GM18870 (cell line): Measurements from ENCODE around the gene MAGEB17.
"Not testable (repeated sequence)": the region's sequence is repeated elsewhere in the genome, so short reads cannot be mapped to it uniquely, and the experiment has no call there.

Source experiments
- ATAC-seq: cut with Tn5 transposase; IDR thresholded peaks from one replicate; pipeline ENCODE4 v1.9.1; 2021; ENCODE audit warnings: moderate library complexity; ENCODE audit not compliant: unreplicated experiment

The MAGEB17 gene, protein sequence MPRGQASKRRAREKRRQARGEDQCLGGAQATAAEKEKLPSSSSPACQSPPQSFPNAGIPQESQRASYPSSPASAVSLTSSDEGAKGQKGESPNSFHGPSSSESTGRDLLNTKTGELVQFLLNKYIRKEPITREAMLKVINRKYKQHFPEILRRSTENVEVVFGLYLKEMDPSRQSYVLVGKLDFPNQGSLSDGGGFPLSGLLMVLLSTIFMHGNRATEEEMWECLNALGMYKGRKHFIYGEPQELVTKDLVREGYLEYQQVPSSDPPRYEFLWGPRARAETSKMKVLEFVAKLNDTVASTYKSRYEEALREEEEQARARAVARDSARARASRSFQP

DNA sequence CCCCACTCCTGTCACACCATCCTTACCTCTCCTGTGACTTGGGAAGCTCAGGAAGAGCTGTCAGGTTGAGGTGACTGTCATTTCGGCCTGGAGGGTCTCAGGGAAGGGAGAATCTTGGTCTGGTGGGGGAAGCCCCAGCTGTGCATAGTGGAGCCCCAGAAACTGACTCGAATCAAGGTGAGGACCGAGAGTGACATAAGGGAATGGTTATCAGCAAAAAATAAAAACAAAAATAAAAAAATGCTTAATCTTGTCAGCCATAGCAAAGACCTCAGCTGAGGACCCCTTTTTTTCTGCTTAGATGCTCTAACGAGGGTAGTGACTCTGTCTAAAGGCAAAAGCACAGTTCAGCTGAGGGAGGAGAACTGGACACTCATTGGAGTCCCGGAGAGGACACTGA, at the start of gene MAGEB17:
TSS of gene MAGEB17 (plus strand) at position 301 of the 400 bp plus-strand sequence. CDS start 2,902 bp downstream, outside the sequence.
- no peak for ATAC-seq

DNA sequence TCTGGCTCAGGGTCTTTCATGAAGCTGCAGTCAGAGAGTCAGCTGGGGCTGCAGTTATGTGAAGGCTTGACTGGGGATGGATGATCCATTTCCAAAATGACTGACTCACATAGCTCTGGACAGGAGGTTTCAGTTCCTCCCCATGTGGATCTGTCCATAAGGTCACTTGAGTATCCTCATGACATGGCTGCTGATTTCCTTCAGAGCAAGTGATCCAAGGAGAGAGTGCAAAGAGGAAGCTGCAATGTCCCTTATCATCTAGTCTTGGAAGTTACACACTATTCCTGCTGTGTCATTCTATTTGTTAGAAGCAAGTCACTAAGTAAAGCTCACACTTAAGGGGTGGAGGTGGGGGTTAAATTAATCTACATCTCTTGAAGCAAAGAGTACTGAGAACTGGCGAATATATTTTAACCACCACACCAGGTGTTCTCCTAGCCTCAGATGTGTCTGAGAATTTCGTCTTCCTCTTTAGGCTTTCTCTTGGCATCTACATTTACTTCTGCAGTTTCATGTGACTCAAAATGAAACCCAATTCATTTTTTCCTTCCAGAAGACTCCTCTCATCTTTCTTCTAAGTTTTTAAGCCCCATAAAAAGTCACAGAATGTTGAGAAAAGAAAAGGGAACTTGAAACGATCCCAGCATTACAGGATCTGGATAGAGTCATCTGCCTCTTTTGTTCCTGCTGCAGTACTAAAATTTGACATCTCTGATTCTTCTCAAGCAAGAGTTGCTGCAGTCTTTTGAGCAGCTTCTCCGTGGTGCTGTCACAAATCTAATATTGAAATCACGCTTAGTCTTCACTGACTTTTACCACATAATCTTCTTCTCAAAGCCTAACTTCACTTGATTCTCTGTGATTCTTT, 47.7 kb upstream of the MAGEB17 start:
- ATAC-seq, result peak; percentile 86

DNA sequence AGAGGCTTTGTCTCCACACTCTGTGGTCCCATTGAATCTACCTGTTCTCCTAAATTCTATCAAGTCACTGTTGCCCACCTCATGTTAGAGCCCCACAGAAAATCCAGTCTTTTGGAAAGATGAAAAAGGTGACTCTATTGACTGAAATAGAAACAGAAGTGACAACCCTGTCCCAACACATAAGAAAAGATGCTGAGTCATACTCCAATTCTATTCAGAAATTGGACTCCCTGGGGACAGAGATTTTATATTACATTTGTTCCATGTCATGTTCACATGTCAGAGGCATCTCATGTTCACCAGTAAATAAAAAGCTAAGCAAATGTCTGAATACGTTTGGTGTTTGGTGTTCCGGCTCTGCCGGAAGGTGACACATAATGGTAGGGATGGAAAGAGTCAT, 46.9 kb upstream of the MAGEB17 start:
- ATAC-seq, result no peak

DNA sequence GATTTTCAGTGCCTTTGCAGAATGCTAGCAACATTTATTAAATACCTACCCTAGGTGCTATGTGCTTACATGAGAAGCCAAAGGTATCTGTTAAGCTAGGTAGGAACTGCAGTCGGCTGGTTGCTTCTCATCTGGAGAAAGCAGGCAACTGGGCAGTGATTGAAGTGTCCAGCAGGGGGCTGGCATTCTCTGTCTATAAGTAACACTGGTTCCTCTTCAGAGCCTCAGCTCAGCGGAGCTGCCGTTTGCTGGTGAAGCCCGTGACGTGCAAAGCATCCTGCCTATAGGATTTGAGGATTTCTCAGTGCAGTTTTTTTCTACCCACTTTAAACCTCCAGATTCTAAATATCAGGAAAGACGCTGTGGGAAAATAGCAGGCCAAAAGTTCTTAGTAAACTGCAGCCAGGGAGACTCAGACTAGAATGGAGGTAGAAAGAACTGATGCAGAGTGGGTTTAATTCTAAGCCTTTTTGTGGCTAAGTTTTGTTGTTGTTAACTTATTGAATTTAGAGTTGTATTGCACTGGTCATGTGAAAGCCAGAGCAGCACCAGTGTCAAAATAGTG, 44.0 kb upstream of the MAGEB17 start, which contains the start of gene GRPR:
TSS of gene GRPR (plus strand) at position 344 of the 565 bp plus-strand sequence. CDS start 389 bp downstream, outside the sequence.
- ATAC-seq, result peak; percentile 46

DNA sequence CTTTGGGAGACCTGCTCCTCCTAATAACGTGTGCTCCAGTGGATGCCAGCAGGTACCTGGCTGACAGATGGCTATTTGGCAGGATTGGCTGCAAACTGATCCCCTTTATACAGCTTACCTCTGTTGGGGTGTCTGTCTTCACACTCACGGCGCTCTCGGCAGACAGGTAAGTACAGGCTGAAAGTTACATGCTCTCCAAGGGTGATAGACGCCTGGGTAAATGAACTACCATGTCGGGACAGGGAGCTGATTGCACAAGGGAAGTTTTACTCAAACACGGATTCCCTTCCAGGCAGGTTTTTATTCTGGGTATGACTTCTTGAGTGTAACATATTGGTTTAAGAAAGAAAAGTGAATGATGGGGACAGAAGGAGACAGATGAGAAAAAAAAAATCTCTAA, 43.1 kb upstream of the MAGEB17 start:
- ATAC-seq, result no peak

DNA sequence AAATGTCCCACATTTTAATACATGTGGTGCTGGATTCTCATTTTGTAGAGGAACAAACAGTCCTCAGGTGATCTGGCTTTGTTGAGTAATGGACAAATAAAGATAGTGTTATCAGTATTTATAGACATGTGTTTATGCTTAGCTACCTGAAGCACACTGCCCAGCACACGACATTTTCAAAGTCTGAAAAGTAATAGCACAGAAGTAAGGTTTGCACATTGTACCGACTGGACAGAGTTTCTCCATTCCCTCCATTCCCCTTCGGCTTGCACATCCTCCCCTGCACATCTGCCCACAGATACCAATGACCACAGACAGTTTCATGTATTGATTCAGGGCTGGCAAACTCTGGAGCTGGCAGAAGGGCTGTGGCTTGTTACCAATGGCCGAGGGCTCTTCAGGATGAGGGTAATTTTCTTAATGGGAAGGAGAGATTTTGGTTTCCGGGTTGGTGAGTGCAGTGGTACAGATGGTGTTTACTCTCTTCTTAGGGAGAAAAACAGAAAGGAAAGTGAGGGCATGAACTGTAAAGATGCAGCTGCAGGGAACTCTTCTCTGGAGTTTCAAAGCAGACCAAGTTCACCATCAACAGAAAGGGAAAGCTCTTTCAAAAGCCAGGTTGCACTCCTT, 41.6 kb upstream of the MAGEB17 start:
- no peak for ATAC-seq

DNA sequence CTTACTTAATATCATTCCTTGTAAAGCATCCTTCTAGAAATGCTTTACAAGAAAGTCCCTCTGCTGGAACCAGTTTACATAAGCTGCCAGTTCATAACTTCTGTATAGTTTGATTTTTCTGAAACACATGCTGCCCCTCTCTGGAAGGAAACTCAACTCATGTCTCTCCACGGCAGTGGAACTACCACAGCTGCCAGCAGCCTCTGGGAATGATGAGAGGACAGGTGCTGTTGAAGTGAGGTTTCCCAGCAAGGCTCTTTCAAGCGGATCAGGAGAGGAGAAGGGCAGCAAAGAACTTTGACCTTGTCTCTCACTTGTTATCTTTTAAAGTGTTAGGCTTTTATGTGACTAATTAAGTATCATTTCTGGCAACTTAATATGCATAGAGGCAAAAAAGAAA, 36.6 kb upstream of the MAGEB17 start:
- no peak for ATAC-seq

DNA sequence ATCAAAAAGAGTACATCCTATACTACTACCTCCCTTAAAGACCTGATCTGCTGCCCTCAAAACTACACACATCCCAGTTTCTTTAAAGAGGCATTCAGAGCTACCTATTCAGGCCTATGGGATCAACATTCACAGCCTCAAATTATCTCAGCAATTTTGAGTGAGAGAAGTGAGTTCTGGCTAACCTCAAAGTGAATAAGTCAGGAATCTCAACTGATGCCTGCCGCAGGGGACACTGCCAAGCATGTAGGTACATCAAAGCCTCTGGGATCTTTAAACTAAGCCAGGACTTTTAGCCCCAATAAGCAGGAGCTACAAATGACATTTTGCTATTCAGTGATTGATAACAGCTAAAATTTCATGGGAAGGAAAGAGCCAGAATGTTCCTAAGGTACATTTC, 32.3 kb upstream of the MAGEB17 start:
- no peak for ATAC-seq

DNA sequence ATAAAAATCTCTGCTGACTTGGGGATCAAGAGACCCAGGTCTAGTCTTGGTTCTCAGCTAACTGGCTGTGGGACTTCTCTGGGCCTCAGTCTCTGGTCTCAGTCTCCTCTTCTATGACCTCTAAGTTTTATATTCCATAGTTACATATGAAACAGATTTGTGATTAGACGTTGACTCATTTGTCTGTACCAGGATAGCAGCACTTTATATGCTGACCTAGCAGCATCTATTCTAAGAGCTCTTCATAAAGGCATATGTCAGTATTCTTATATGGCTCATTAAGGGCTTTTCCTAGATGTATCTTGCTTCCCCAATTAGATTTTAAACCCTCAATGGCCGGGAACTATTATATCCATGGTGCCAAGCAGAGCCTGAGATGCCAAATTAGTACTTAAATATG, 31.2 kb upstream of the MAGEB17 start:
- ATAC-seq, result no peak

DNA sequence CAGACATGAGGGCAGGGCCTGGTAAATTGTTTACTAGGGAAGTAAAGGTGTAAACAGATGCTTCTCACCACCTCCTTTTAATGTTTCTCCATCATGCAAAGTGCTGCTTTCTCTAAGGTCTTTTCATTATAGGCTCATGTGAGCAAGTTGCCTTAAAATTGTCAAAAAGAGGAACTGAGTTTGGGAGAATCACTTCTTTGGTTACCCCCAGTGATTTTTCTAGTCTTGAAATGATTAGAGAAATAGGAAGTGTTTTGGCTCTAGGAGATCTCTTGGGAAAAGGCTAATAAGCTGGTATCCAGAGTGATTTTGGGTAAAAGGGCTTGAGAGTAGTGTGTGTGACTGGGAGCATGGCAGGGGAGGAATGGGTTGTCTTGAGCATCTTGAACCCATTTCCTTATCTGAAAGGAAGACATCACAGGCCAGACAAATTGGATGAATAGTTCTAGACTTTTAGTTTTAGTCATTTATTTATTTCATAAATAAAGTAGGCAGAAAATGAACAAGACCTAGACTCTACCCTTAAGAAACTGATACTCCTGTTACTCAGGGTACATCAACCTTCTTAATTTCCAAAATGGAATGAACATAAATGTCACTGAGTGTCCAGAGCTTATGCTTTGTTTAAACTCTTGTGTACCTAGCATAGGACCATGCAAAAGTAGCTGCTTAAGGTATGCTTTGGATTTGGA, 29.7 kb upstream of the MAGEB17 start:
- peak; percentile 80 for ATAC-seq

DNA sequence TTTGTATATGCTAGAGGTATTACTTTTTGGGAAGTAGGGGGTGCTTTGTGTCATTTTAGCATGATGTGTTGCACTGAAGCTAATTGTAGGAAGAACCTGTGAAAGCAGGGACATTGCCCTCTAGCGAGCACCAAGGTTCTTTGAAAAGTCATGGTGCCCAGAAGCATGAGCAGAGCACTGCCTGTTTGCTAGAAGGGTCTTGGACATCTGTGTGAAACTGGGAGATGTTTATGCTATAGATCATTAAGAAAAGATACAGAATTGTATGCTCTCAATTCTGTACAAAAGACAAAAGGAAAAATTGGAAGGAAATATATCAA, 29.2 kb upstream of the MAGEB17 start:
- ATAC-seq, result peak; percentile 31

DNA sequence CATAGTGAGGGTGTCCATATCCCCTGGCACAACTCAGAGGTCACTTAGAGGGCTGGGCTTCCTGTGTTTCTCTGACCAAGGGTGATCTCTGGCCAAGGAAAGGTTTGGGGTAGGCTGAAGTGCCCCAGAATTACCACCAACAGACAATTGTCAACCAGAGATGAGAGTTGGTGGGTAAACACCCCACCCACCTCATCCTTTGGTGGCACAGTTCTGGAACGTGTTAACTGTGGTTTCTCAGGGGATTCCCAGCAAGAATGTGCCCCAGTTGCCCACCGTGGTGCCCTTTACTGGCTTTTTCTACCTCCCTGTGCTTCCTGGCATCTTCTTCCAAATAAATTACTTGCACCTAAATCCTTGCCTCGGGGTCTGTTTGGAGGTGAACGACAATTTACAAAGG, 26.8 kb upstream of the MAGEB17 start:
- no peak for ATAC-seq

DNA sequence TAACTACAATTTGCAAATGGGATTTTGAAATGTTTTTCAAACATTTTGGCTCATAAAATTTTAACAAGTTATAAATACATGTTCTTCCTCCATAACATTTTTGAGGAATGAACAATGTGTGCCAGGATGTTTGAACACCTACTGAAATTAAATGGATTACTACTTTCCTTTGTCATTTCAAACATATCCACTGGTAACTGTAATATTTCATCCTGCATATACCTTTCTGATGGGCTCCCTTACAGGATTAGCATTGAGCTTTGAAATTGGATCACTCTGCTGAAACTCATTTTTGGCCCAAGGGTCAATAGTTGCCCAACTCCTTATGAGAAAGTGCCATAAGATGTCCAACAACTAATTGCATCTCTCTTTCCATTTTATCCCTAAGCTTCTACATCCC, 26.3 kb upstream of the MAGEB17 start:
- ATAC-seq, result no peak

DNA sequence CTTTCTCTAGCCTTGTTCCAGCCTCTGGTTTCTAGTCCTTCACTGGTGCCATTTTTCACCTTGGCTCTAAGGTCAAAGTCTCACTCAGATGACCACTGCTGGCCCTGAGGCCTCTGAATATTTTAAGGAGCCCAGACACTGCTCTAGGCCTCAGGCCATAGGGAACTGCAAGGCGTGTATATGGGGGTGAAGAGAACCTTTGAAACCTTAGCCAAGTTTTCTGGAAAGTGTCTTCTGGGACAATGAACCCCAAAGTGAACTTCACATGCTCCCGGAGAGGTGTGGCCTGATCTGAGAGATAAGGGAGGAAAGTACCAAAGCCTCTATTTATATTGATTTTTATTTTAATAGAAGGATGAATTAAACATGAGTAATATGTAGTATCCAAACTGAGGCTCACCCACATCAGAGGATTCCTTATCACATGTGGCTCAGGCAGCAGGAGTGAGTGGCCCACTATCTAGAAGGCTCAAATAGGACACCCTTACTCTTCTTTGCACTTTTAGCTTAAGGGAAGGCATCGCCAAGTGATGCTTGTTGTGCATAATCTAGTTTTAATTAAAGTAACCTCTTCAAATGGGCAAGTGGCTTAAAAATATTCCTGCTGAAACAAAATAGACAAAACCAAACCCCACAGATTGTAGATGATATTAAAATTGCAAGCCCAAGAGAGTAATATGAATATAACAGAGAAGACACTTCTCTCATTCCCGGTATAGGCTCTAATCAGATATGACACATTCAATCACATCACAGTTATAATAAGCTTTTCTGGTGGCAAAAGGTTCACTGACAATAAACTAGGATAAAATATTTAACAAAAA, 25.6 kb upstream of the MAGEB17 start:
- no peak for ATAC-seq

DNA sequence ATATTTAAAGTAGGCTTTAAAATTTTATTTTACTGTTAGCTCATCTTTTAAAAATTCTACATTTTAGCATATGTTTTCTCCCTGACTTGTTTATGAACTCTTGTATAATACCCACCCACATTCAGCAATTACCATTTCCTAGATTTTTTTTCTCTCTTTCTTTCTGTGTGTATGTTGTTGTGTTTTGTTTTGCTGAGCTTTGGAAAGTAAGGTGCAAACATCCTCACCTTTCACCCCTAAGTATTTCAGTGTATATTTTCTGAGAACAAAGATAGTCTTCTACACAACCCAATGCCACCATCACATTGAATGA, 25.1 kb upstream of the MAGEB17 start:
- ATAC-seq, result no peak

DNA sequence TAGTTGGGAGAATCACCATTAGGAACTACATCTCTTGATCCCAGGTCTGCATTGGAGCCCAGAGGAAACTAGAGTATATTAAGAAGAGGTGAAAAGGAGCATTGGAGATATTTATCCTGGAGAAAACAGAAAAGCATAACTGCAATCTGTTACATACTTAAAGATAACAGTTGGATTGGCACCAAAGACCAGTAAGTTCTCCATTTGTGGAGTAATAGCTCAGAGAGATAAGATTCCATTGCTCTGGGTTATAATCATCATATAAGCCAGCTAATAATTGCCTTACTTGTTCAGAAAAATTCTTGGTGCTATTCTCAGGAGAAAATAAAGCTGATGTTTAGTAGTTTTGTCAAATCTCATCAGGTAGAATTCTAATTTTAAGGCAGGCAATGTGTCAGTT, 23.3 kb upstream of the MAGEB17 start:
- ATAC-seq, result no peak

DNA sequence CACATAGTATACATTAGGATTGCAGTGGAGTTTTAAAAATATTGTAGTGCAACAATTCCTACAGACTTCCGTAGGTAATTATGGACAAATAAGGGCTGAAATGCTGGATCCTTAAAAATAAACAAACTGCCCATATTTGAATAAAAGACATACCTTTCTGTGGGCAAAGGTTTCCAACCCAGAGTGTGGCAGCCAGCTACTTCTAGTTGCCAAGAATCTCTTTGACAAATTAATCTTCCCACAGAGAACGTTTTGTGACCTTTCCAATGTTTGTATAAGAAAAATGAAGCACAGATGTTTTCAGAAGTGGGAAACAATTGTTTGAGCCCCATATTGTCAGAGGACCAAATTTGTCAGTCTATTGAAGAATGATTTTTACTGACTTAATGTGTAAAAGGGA, 22.9 kb upstream of the MAGEB17 start:
- no peak for ATAC-seq

DNA sequence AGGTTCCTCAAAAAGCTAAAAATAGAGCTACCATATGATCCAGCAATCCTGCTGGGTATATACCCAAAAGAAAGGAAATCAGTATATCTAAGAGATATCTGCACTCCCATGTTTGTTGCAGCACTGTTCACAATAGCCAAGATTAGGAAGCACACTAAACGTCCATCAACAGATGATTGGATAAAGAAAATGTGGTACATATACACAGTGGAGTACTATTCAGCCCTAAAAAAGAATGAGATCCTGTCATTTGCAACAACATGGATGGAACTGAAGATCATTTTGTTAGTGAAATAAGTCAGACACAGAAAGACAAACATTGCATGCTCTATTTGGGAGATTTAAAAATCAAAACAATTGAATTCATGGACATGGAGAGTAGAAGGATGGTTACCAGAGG, 22.2 kb upstream of the MAGEB17 start:
- ATAC-seq, result not testable (repeated sequence)

DNA sequence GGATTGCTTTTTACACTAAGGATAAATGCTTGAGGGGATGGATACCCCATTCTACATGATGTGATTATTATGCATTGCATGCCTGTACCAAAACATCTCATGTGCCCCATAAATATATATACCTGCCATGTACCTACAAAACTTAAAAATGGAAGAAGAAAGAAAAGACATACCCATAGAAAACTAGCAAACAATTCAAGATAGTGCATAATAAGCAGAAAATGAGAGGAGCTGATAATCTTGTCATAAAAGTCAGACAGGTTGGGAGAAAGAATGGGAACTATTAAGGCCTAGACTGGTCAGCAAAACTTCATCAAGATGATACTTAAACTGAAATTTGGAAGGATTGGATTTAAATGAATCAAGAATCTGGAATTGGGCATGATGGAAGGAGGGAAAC, 21.6 kb upstream of the MAGEB17 start:
- no peak for ATAC-seq

DNA sequence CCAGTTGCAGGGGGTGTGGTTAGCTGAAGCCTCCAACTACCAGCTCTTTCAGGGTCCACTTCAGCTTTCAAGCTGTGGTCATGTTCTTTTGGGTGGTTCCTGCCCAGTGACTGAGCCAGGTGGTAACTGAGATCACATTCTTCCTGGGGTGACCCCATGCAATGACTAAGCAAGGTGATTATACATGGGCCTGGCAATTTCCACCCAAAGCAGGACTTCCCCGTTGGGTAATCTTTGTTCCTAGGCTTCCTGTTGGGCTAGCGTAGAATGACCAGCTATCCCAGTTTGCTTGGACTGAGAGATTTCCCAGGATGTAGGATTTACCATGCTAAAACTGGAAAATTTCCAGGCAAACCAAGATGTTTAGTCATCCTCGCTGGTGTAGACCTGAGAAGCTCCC, 18.4 kb upstream of the MAGEB17 start:
- ATAC-seq, result no peak
